ENCODE data around the gene PRG3. TPM values are rescaled to one million over a fixed set of nuclear protein-coding genes. Genes with fewer than 3 reads are reported as not detected.

PRG3 gene
- total and polyA plus RNA-seq, 4 donors = not detected

DNA sequence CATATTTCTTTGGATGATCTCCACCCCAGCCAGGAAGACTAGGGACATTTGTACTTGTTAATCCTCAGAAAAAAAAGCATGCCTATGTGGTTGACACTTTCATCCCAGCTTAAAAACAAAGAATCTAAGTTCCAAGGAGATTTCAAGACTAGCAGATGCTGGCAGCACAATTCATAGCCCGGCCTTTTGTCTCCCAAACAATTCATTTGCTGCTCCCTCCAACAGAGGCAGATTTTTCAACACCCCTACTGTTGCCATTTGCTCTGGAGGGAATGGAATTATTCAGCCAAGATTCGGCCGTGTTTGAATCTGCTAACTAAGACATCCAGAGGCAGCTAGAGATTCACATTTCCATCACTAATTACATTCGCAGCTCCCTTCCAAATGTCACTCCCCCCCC is 27.5 kb downstream of the PRG3 start:
- Histone ChIP-seq H3K27ac (ENCODE audit: low read depth in 1 of 2, low read length in 2 of 2) (no peak overlapping the region), H3K27me3 (ENCODE audit: control insufficient read depth in 1 of 2, insufficient read depth in 2 of 2, low read length in 1 of 2) (no peaks in the 10 kb centered on the region), H3K4me1 (ENCODE audit: control insufficient read depth in 1 of 2, insufficient read depth in 2 of 2, low read length in 2 of 2) (no peaks in the 10 kb centered on the region), H3K36me3 (ENCODE audit: control insufficient read depth in 1 of 2, insufficient read depth in 2 of 2, low read length in 1 of 2) (no peaks in the 10 kb centered on the region), H3K4me3 (ENCODE audit: low read length in 2 of 2) (no peak overlapping the region), H3K9me3 (ENCODE audit: control insufficient read depth, low read length) (no peaks in the 10 kb centered on the region)
- DNase-seq = no peak
- 51 to 52% methylated on average over 4 of the region's 4 CpGs for WGBS, 2 donors
- ATAC-seq (ENCODE audit: low FRiP score) = no peak
- intact Hi-C loops (cut with DNase I) = no loop called here

- ATAC-seq (ENCODE audit: low FRiP score) (no peak), DNase-seq (peak in 1 of 2 donors; percentile 23)
- H3K36me3 ChIP-seq (ENCODE audit: control insufficient read depth in 1 of 2, insufficient read depth in 2 of 2, low read length in 1 of 2) = no peaks in the 10 kb centered on the region
- H3K27ac ChIP-seq (ENCODE audit: low read depth in 1 of 2, low read length in 2 of 2) = no peak overlapping the region
- no peak overlapping the region for H3K4me3 ChIP-seq (ENCODE audit: low read length in 2 of 2)
- intact Hi-C loops (cut with DNase I) = no loop called here
- H3K9me3 ChIP-seq (ENCODE audit: control insufficient read depth, low read length) = no peaks in the 10 kb centered on the region
- 54 to 58% methylated on average over 5 of the region's 5 CpGs for WGBS, 2 donors
- H3K4me1 ChIP-seq (ENCODE audit: control insufficient read depth in 1 of 2, insufficient read depth in 2 of 2, low read length in 2 of 2) = no peaks in the 10 kb centered on the region
- no peaks in the 10 kb centered on the region for H3K27me3 ChIP-seq (ENCODE audit: control insufficient read depth in 1 of 2, insufficient read depth in 2 of 2, low read length in 1 of 2)
Observed at GRCh38 chr11:57353036-57353435, 27.9 kb downstream of the PRG3 start.

DNA sequence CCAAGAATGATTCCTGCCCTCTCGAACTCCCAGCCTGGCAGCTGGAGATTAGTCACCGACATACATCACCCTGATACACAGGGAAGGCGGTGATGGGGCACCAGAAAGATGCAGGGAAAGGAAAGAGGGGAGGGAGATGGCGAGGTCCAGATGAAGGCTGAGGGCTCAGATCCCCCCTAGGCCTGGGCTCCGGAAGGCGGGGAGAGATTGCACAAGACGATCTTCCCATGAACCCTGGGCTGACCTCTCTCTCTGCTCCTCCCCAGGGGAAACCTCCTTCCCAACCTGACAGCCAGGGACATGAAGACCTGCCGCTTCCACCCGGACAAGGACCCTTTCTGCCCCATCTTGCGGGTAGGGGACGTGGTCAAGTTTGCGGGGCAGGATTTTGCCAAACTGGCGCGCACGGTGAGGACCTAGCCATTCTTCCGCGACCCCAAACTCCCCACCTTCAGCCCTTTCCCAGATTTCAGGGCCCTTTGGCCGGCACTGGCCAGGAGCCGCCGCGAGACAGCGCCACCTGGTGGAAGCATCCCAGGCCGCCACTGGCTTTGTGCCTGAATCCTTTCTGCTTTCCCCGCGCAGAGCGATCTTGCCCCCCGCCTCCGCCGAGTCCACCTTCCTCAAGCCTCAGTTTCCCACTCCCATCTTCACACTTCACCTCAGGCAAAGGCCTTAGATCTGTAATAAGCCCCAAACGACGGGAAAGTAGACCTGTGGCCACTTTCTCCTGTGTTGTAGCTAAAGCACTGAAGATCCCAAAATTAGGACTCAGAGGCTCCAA is 31.3 kb downstream of the PRG3 start:
- H3K4me1 ChIP-seq (ENCODE audit: control insufficient read depth in 1 of 2, insufficient read depth in 2 of 2, low read length in 2 of 2) = no peaks in the 10 kb centered on the region
- H3K9me3 ChIP-seq (ENCODE audit: control insufficient read depth, low read length) = no peaks in the 10 kb centered on the region
- no peaks in the 10 kb centered on the region for H3K27me3 ChIP-seq (ENCODE audit: control insufficient read depth in 1 of 2, insufficient read depth in 2 of 2, low read length in 1 of 2)
- ATAC-seq (ENCODE audit: low FRiP score) = peak; percentile 87
- intact Hi-C loops (cut with DNase I) = loop anchor here in 1 of 2 donors (5.0 to 10.0 kb wide), 3 partner anchors 133 to 505 kb away; no protein-coding TSS in a partner anchor
- H3K27ac ChIP-seq (ENCODE audit: low read depth in 1 of 2, low read length in 2 of 2) = no peak overlapping the region
- no peaks in the 10 kb centered on the region for H3K36me3 ChIP-seq (ENCODE audit: control insufficient read depth in 1 of 2, insufficient read depth in 2 of 2, low read length in 1 of 2)
- WGBS, 2 donors = 19% methylated on average over 31 of the region's 31 CpGs
- H3K4me3 ChIP-seq (ENCODE audit: low read length in 2 of 2) = no peak overlapping the region
- peak; percentile 75 to 93 for DNase-seq

DNA sequence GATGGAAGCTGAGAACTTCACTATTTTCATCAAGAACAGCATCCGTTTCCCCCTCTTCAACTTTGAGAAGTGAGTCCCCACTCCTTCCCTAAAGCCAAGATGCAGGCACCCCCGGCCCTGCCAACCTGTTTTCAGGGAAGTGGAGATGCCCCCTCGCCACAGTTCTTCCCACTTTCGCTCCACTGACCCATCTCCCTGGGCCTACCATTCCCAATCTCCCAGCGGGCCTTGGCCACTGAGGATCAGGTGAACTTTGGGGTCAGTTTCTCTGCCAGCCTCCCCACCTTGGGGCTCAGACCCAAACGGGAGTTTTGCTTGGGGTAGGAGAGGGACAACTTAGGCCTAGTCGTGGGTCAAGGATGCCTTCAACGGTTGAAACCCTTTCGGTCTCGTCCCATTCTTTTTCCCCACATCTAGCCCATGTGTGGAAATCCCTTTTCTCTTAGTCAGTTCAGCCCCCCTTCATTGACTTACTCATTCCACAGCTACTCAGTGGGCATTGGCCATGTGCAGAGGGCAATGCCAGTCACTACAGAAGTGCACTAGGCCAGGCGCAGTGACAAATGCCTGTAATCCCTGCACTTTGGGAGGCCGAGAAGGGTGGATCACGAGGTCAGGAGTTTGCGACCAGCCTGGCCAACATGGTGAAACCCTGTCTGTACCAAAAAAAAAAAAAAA is 32.2 kb downstream of the PRG3 start:
- H3K4me3 ChIP-seq (ENCODE audit: low read length in 2 of 2) = no peak overlapping the region
- no peaks in the 10 kb centered on the region for H3K27me3 ChIP-seq (ENCODE audit: control insufficient read depth in 1 of 2, insufficient read depth in 2 of 2, low read length in 1 of 2)
- intact Hi-C loops (cut with DNase I) = loop anchor here in 1 of 2 donors (5.0 to 10.0 kb wide), 3 partner anchors 134 to 504 kb away; no protein-coding TSS in a partner anchor
- H3K4me1 ChIP-seq (ENCODE audit: control insufficient read depth in 1 of 2, insufficient read depth in 2 of 2, low read length in 2 of 2) = no peaks in the 10 kb centered on the region
- 92 to 93% methylated on average over 14 of the region's 14 CpGs for WGBS, 2 donors
- peak in 1 of 2 donors; percentile 57 for DNase-seq
- no peak for ATAC-seq (ENCODE audit: low FRiP score)
- no peaks in the 10 kb centered on the region for H3K9me3 ChIP-seq (ENCODE audit: control insufficient read depth, low read length)
- H3K36me3 ChIP-seq (ENCODE audit: control insufficient read depth in 1 of 2, insufficient read depth in 2 of 2, low read length in 1 of 2) = no peaks in the 10 kb centered on the region
- H3K27ac ChIP-seq (ENCODE audit: low read depth in 1 of 2, low read length in 2 of 2) = no peak overlapping the region

GRCh38 chr11:57348052-57348451 is 32.9 kb downstream of the PRG3 start:
- Histone ChIP-seq H3K36me3 (ENCODE audit: control insufficient read depth in 1 of 2, insufficient read depth in 2 of 2, low read length in 1 of 2) (no peaks in the 10 kb centered on the region), H3K4me1 (ENCODE audit: control insufficient read depth in 1 of 2, insufficient read depth in 2 of 2, low read length in 2 of 2) (no peaks in the 10 kb centered on the region), H3K9me3 (ENCODE audit: control insufficient read depth, low read length) (no peaks in the 10 kb centered on the region), H3K4me3 (ENCODE audit: low read length in 2 of 2) (no peak overlapping the region), H3K27ac (ENCODE audit: low read depth in 1 of 2, low read length in 2 of 2) (no peak overlapping the region), H3K27me3 (ENCODE audit: control insufficient read depth in 1 of 2, insufficient read depth in 2 of 2, low read length in 1 of 2) (no peaks in the 10 kb centered on the region)
- ATAC-seq (ENCODE audit: low FRiP score) (no peak), DNase-seq (peak in 1 of 2 donors; percentile 57)
- intact Hi-C loops (cut with DNase I) = loop anchor here in 1 of 2 donors (5.0 to 10.0 kb wide), 3 partner anchors 134 to 503 kb away; no protein-coding TSS in a partner anchor
- 75 to 78% methylated on average over 7 of the region's 7 CpGs for WGBS, 2 donors

GRCh38 chr11:57347336-57347735 is 33.6 kb downstream of the PRG3 start:
- no peak overlapping the region for H3K4me3 ChIP-seq (ENCODE audit: low read length in 2 of 2)
- DNase-seq = peak in 1 of 2 donors; percentile 49
- WGBS, 2 donors = 87 to 89% methylated on average over 9 of the region's 9 CpGs

GRCh38 chr11:57345555-57346211 is 35.3 kb downstream of the PRG3 start:
- Histone ChIP-seq H3K27me3 (ENCODE audit: control insufficient read depth in 1 of 2, insufficient read depth in 2 of 2, low read length in 1 of 2) (no peaks in the 10 kb centered on the region), H3K4me3 (ENCODE audit: low read length in 2 of 2) (no peak overlapping the region), H3K27ac (ENCODE audit: low read depth in 1 of 2, low read length in 2 of 2) (no peak overlapping the region), H3K9me3 (ENCODE audit: control insufficient read depth, low read length) (no peaks in the 10 kb centered on the region), H3K4me1 (ENCODE audit: control insufficient read depth in 1 of 2, insufficient read depth in 2 of 2, low read length in 2 of 2) (no peaks in the 10 kb centered on the region), H3K36me3 (ENCODE audit: control insufficient read depth in 1 of 2, insufficient read depth in 2 of 2, low read length in 1 of 2) (no peaks in the 10 kb centered on the region)
- intact Hi-C loops (cut with DNase I) = loop anchor here in 1 of 2 donors (5.0 to 10.0 kb wide), 3 partner anchors 137 to 501 kb away; no protein-coding TSS in a partner anchor
- peak; percentile 74 for ATAC-seq (ENCODE audit: low FRiP score)
- peak; percentile 69 to 81 for DNase-seq
- WGBS, 2 donors = 19 to 21% methylated on average over 11 of the region's 11 CpGs

More at GRCh38 chr11:57347336-57347735, 33.6 kb downstream of the PRG3 start:
- Histone ChIP-seq H3K27me3 (ENCODE audit: control insufficient read depth in 1 of 2, insufficient read depth in 2 of 2, low read length in 1 of 2) (no peaks in the 10 kb centered on the region), H3K36me3 (ENCODE audit: control insufficient read depth in 1 of 2, insufficient read depth in 2 of 2, low read length in 1 of 2) (no peaks in the 10 kb centered on the region), H3K9me3 (ENCODE audit: control insufficient read depth, low read length) (no peaks in the 10 kb centered on the region), H3K27ac (ENCODE audit: low read depth in 1 of 2, low read length in 2 of 2) (no peak overlapping the region), H3K4me1 (ENCODE audit: control insufficient read depth in 1 of 2, insufficient read depth in 2 of 2, low read length in 2 of 2) (no peaks in the 10 kb centered on the region)
- ATAC-seq (ENCODE audit: low FRiP score) = no peak
- intact Hi-C loops (cut with DNase I) = loop anchor here in 1 of 2 donors (5.0 to 10.0 kb wide), 3 partner anchors 135 to 503 kb away; no protein-coding TSS in a partner anchor

GRCh38 chr11:57344826-57345225 is 36.1 kb downstream of the PRG3 start:
- Histone ChIP-seq H3K9me3 (ENCODE audit: control insufficient read depth, low read length) (no peaks in the 10 kb centered on the region), H3K4me3 (ENCODE audit: low read length in 2 of 2) (no peak overlapping the region), H3K27ac (ENCODE audit: low read depth in 1 of 2, low read length in 2 of 2) (no peak overlapping the region), H3K36me3 (ENCODE audit: control insufficient read depth in 1 of 2, insufficient read depth in 2 of 2, low read length in 1 of 2) (no peaks in the 10 kb centered on the region), H3K4me1 (ENCODE audit: control insufficient read depth in 1 of 2, insufficient read depth in 2 of 2, low read length in 2 of 2) (no peaks in the 10 kb centered on the region), H3K27me3 (ENCODE audit: control insufficient read depth in 1 of 2, insufficient read depth in 2 of 2, low read length in 1 of 2) (no peaks in the 10 kb centered on the region)
- intact Hi-C loops (cut with DNase I) = loop anchor here (5.0 to 10.0 kb wide), 3 partner anchors 137 to 500 kb away; no protein-coding TSS in a partner anchor
- DNase-seq (peak in 1 of 2 donors; percentile 37), ATAC-seq (ENCODE audit: low FRiP score) (no peak)
- 92 to 94% methylated on average over 10 of the region's 10 CpGs for WGBS, 2 donors
